IMR-90 (cell line): ENCODE data around the gene IL1B. TPM values are rescaled to one million over a fixed set of nuclear protein-coding genes. Genes with fewer than 3 reads are reported as not detected.
"Not testable (repeated sequence)": the region's sequence is repeated elsewhere in the genome, so short reads cannot be mapped to it uniquely, and the experiment has no call there.

Experiments
- ATAC-seq: fragments of 200-7000 bp; cut with Tn5 transposase; 2 replicates; pipeline ENCODE4 v1.9.1; 2020; ENCODE audit warnings: low read depth, mild to moderate bottlenecking, moderate library complexity
- BruUV-seq: library from RNA; stranded (reverse); fragments of 400-500 nt; replicated peaks from 2 replicates; lab custom pipeline; 2021; lab: Mats Ljungman, UMichigan
- CTCF ChIA-PET: fragments of 300-600 bp; formaldehyde crosslinking; extraction: SDS; loops from one replicate; lab custom pipeline; 2021; ENCODE audit warnings: antibody characterized with exemption; lab: Yijun Ruan, JAX
- POLR2A ChIA-PET: fragments of 300-600 bp; sonication (Branson Sonifier 250); formaldehyde crosslinking; loops from one replicate; lab custom pipeline; 2022; ENCODE audit warnings: antibody characterized with exemption; ENCODE audit not compliant: unreplicated experiment; lab: Charles Lee
- DNase-seq: peaks from one replicate; pipeline ENCODE4 v3.0.0; 2013
- H2AFZ ChIP-seq: replicated peaks from 2 replicates; pipeline ENCODE3; 2013; ENCODE audit warnings: low read length, mild to moderate bottlenecking; ENCODE audit not compliant: poor library complexity
- H2AK5ac ChIP-seq: 2 replicates; pipeline ENCODE4 v1.6.1; 2013; ENCODE audit warnings: low read depth, low read length, inconsistent platforms
- H2AK9ac ChIP-seq: replicated peaks from 2 replicates; pipeline ENCODE3; 2013; ENCODE audit warnings: mild to moderate bottlenecking, low read depth, low read length, moderate library complexity; ENCODE audit not compliant: poor library complexity
- H2BK120ac ChIP-seq: 2 replicates; pipeline ENCODE4 v1.6.1; 2013; ENCODE audit warnings: low read depth, low read length, inconsistent platforms
- H2BK15ac ChIP-seq: 3 replicates; pipeline ENCODE4 v1.6.1; 2013; ENCODE audit warnings: low read depth, low read length, inconsistent platforms
- H2BK20ac ChIP-seq: 2 replicates; pipeline ENCODE4 v1.6.1; 2013; ENCODE audit warnings: low read depth, mild to moderate bottlenecking, inconsistent platforms, low read length, moderate library complexity
- H2BK5ac ChIP-seq: 2 replicates; pipeline ENCODE4 v1.6.1; 2013; ENCODE audit warnings: mild to moderate bottlenecking, low read depth, low read length, inconsistent platforms; ENCODE audit not compliant: poor library complexity, severe bottlenecking
- H3K14ac ChIP-seq: replicated peaks from 2 replicates; pipeline ENCODE4 v1.6.1; 2013; ENCODE audit warnings: low read depth, low read length, inconsistent platforms
- H3K18ac ChIP-seq: 2 replicates; pipeline ENCODE4 v1.6.1; 2013; ENCODE audit warnings: low read depth, low read length, control low read depth
- H3K23ac ChIP-seq: 2 replicates; pipeline ENCODE4 v1.6.1; 2013; ENCODE audit warnings: low read depth, low read length, inconsistent platforms
- H3K27ac ChIP-seq: 2 replicates; pipeline ENCODE4 v1.5.1; 2013; ENCODE audit warnings: mild to moderate bottlenecking, control low read depth, low read length; ENCODE audit not compliant: insufficient read depth
- H3K27me3 ChIP-seq: 2 replicates; pipeline ENCODE4 v1.6.1; 2013; ENCODE audit warnings: low read length; ENCODE audit not compliant: control insufficient read depth, insufficient read depth
- H3K36me3 ChIP-seq: 2 replicates; pipeline ENCODE4 v1.6.1; 2013; ENCODE audit warnings: low read length, mixed read lengths; ENCODE audit not compliant: control insufficient read depth, insufficient read depth
- H3K4ac ChIP-seq: 2 replicates; pipeline ENCODE4 v1.6.1; 2013; ENCODE audit warnings: low read depth, low read length, inconsistent platforms
- H3K4me1 ChIP-seq: 2 replicates; pipeline ENCODE4 v1.6.1; 2013; ENCODE audit warnings: low read length, mixed read lengths; ENCODE audit not compliant: control insufficient read depth, insufficient read depth
- H3K4me2 ChIP-seq: 2 replicates; pipeline ENCODE4 v1.6.1; 2013; ENCODE audit warnings: low read depth, mild to moderate bottlenecking, control low read depth, low read length, moderate library complexity
- H3K4me3 ChIP-seq: 2 replicates; pipeline ENCODE4 v1.5.1; 2013; ENCODE audit warnings: low read depth, mild to moderate bottlenecking, control low read depth, low read length, moderate library complexity; ENCODE audit not compliant: insufficient read depth
- H3K56ac ChIP-seq: 2 replicates; pipeline ENCODE4 v1.6.1; 2013; ENCODE audit warnings: low read length, inconsistent platforms; ENCODE audit not compliant: insufficient read depth; ENCODE audit errors: extremely low read depth
- H3K79me1 ChIP-seq, 2 experiments: 2 replicates each; pipeline ENCODE4 v1.6.1; 2013; ENCODE audit warnings: low read length in 2 of 2, inconsistent platforms in 1 of 2, low read depth in 1 of 2
- H3K9ac ChIP-seq: 2 replicates; pipeline ENCODE4 v1.6.1; 2013; ENCODE audit warnings: low read depth, low read length, control low read depth
- H3K9me1 ChIP-seq: 2 replicates; pipeline ENCODE4 v1.6.1; 2013; ENCODE audit warnings: low read length, inconsistent platforms; ENCODE audit not compliant: insufficient read depth
- H3K9me3 ChIP-seq: 2 replicates; pipeline ENCODE4 v1.6.1; 2013; ENCODE audit warnings: low read length; ENCODE audit not compliant: control insufficient read depth, insufficient read depth
- H4K20me1 ChIP-seq: 2 replicates; pipeline ENCODE4 v1.6.1; 2013; ENCODE audit warnings: low read length, inconsistent platforms; ENCODE audit not compliant: insufficient read depth
- H4K5ac ChIP-seq: 2 replicates; pipeline ENCODE4 v1.6.1; 2013; ENCODE audit warnings: mild to moderate bottlenecking, low read depth, low read length, control low read depth
- H4K8ac ChIP-seq, 2 experiments: 2 replicates each; pipeline ENCODE4 v1.6.1; 2013; ENCODE audit warnings: low read depth in 2 of 2, low read length in 2 of 2, control low read depth in 1 of 2, inconsistent platforms in 1 of 2
- H4K91ac ChIP-seq: 2 replicates; pipeline ENCODE4 v1.6.1; 2013; ENCODE audit warnings: low read depth, low read length, inconsistent platforms; ENCODE audit not compliant: insufficient read depth
- WGBS, 2 experiments: methylation state at CpG; one replicate each; pipeline versions ENCODE4 v1.1.5 to v1.1.7; 2013; ENCODE audit warnings: missing lambda C conversion rate in 2 of 2; ENCODE audit not compliant: insufficient read length in 1 of 2; ENCODE audit errors: extremely low coverage in 2 of 2; 5-methylcytosine and 5-hydroxymethylcytosine counted together
- dilution Hi-C: fragments of 300-500 bp; cut with HindIII; formaldehyde crosslinking; loops from one replicate; pipeline ENCODE4 v1.14.3; 2018; ENCODE audit warnings: low sequenced_read_pairs; ENCODE audit not compliant: unreplicated experiment
- in situ Hi-C: fragments of 300-500 bp; cut with MboI; formaldehyde crosslinking; loops from 3 replicates; pipeline ENCODE4 v1.14.3; 2019; ENCODE audit warnings: low sequenced_read_pairs, inconsistent platforms, mixed read lengths
- intact Hi-C: fragments of 100-400 bp; cut with micrococcal nuclease; formaldehyde crosslinking; loops from 2 replicates; pipeline ENCODE4 v1.10.0; 2022
- polyA plus RNA-seq, 3 experiments: library from polyadenylated mRNA; depleted of rRNA; stranded (reverse); fragments of >200 nt; gene quantifications; 2 replicates each; pipeline ENCODE4 v1.2.3, GENCODE V29; 2012; ENCODE audit warnings: low replicate concordance in 1 of 3
- total RNA-seq: library from RNA; depleted of rRNA; stranded (reverse); fragments of >200 nt; gene quantifications from 2 replicates; pipeline ENCODE4 v1.2.3, GENCODE V29; 2012

Gene IL1B
- total and polyA plus RNA-seq, 2 of the 4 experiments (the other 2 are of a cell fraction) = 3.0 to 4.4 TPM

GRCh38 chr2:112859406-112860183 is 23.0 kb upstream of the IL1B start:
- H2BK20ac ChIP-seq, H2BK5ac ChIP-seq, H3K4ac ChIP-seq, H2AK5ac ChIP-seq, H3K4me1 ChIP-seq, intact Hi-C loops, POLR2A ChIA-PET, H3K9me3 ChIP-seq, H2BK15ac ChIP-seq, H4K20me1 ChIP-seq, BruUV-seq, H3K36me3 ChIP-seq, H4K5ac ChIP-seq, CTCF ChIA-PET, in situ Hi-C loops, H3K56ac ChIP-seq, H3K9ac ChIP-seq, H4K91ac ChIP-seq, H3K4me2 ChIP-seq, H4K8ac ChIP-seq, H3K14ac ChIP-seq, H3K4me3 ChIP-seq, H3K79me1 ChIP-seq, H2BK120ac ChIP-seq, H3K27me3 ChIP-seq, dilution Hi-C loops, H3K23ac ChIP-seq, H3K9me1 ChIP-seq, H2AK9ac ChIP-seq, ATAC-seq, H3K18ac ChIP-seq, H2AFZ ChIP-seq, DNase-seq, H3K27ac ChIP-seq: not testable (repeated sequence)
- WGBS, 2 experiments = no CpG with 5 or more reads among the region's 6 CpGs
